NAMALWA (cell line): ENCODE measurements around the gene MACC1.

Experiments used
- DNase-seq: peaks from one replicate; pipeline ENCODE4 v3.0.0-alpha.2; 2015; ENCODE audit warnings: low spot score

MACC1 gene

DNA sequence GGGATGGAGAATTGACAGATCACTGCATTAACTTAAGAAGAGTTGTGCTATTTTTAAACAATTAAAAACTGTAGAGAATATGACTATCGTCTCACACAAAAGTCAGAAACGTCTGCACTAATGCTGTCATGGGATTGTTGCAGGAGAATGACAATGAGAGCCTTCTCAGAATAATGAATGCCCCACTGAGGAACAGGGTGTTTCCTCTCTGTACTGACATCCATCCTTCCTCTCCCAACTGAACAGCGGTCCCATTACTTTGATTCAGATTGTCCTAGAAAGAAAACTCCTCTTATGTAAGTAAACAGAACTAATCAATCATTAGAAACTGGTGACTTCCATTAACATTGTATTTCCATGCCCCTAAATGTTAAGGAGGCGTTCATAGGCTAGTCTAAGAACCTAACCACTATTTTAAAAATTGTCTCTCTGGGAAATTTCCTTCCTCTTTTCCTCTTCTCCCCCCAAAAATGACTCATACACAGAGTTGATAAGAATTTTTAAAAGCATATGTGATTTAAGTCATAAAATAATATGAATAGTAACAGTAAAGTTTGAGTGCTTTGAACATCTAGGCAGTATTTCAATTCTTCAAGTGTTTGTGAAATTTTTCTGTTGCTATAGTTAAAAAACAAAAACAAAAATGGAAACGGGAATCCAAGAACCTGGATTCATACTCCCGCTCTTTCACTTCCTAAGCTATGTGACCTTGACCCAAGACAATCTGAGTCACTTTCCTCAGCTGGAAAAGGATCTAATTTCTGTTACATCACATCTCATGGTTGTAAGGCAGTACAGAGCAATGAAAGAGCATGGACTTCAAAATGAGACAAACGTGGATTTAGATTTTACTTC lies 12.7 kb upstream of the MACC1 start:
- no peak for DNase-seq

GRCh38 chr7:20229081-20229480 lies 11.9 kb upstream of the MACC1 start:
- DNase-seq, result no peak

DNA sequence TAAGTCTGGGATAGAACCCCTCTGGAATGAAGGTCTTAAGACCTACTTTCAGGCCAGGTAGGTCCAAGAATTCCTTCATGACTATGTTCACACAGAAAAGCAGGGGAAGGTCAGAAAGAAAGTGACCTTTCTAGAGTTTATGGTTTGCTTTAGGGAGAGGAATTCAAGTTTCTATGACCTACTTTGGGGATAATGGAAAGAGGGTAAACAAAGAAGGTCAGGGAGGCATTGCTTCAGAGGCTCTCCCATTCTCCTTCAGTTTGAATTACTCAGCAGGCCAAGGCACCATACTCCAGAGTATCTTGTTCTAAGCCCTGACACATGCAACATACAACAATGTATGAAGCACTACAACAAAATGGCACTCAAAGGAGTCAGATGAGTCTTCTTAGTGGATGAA lies 11.5 kb upstream of the MACC1 start:
- DNase-seq, result no peak

DNA sequence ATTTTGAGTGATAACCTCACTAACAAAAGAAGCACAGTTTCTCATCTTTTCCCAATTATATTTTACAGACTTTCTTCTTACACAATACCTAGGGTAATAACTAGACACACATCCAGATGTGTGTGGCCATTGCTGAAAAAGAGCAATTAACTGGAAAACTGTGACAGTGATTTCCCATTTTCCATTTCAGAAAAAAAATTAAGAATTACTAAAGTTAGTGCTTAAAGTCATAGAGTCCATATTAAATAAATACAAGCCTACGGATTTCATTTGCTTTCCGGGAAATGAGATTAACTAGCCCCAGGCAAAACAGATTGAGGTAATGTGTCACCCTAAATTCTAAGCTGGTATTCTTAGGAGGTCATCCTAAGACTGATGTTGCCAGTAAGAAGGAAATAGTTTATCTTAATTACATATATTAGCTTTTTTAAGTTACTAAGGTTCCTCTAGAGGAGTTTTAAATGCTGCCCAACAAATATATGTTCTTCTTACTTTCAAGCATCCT lies 10.2 kb upstream of the MACC1 start:
- no peak for DNase-seq

GRCh38 chr7:20226860-20227259 lies 9.7 kb upstream of the MACC1 start:
- DNase-seq, result no peak

- DNase-seq, result no peak
These were observed 8.2 kb upstream of the MACC1 start for GRCh38 chr7:20225384-20225783.

GRCh38 chr7:20224025-20224424 lies 6.8 kb upstream of the MACC1 start:
- no peak for DNase-seq

- no peak for DNase-seq
These were observed 6.2 kb upstream of the MACC1 start for GRCh38 chr7:20223356-20223755.

GRCh38 chr7:20222219-20222828 lies 5.1 kb upstream of the MACC1 start:
- DNase-seq, result no peak

DNA sequence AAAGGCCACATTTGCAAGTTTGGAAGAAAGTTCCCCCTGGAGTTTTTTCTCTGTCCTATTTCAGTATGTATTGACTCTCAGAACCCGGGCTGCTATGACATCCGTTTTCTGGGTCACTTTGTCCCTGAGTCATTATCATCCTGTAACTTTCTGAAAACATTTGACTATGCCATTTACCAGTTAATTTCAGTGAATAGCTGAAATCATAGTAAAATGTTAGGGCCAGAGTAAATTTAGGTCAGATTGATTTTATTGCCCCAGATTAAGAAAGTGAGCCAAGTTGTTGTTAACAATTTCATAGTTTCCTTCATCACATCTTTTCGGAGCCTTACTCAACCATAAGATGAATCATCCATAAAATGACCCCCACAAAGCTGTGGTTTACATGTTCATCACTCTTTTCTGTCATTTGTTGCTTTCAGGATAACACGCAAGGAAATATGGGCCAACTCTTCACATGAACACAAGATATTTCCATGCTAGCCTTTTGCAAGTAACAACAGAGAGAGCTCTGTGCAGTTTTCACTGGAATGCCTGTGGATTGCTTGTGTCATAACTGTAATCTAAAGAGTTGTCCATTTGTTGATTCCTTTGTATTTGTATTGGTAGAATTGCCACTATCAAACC lies 3.9 kb upstream of the MACC1 start:
- DNase-seq, result peak; percentile 37

GRCh38 chr7:20220293-20220761 lies 3.1 kb upstream of the MACC1 start:
- no peak for DNase-seq

GRCh38 chr7:20219446-20220292 lies 2.5 kb upstream of the MACC1 start:
- peak; percentile 94 for DNase-seq

GRCh38 chr7:20219062-20219445 lies 1.9 kb upstream of the MACC1 start:
- peak; percentile 10 for DNase-seq

DNA sequence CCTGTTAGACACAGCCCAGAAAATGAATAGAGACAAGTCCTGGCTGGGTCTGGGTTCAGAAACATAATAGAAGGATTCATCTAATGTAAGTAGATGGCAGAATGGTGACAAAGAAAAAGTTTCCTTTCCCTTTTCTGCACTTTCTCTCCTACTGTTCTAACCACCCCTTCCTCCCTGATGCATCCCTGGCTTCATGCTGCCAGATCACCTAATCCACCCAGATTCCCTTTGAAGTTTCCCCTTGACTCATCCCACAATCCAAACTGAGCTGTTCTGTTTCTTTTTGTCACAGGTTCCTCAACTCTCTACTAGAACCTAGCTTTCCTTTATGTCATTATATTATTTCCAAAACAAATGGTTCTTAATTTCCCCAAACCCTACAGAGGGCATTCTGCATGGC lies 1.1 kb upstream of the MACC1 start:
- DNase-seq, result peak; percentile 25

GRCh38 chr7:20216406-20217036 lies 663 bp downstream of the MACC1 start:
- DNase-seq, result peak; percentile 21

- DNase-seq, result peak; percentile 18
These were observed 2.1 kb downstream of the MACC1 start for GRCh38 chr7:20214921-20215669.

DNA sequence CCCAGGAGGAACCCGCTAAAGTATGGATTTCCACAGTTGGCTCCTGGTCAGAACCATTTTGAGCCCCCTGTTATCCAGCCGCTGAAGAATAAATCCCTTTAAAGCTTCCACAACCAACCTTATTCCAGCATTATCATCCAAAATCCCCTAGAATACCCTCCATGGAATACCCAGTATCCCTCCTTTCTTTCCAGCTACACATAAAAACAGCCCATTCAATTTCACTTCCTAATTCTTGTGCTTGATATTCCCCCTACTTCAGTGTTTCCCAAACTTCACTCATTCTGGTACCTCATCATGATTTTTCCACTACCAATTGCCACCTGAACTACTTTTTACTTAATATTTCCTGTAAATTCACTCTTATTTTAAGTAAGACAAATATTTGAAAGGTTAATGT lies 3.1 kb downstream of the MACC1 start:
- DNase-seq, result no peak

GRCh38 chr7:20213378-20213777 lies 3.8 kb downstream of the MACC1 start:
- DNase-seq, result no peak

- DNase-seq, result no peak
These were observed 5.8 kb downstream of the MACC1 start for GRCh38 chr7:20211376-20211775.

DNA sequence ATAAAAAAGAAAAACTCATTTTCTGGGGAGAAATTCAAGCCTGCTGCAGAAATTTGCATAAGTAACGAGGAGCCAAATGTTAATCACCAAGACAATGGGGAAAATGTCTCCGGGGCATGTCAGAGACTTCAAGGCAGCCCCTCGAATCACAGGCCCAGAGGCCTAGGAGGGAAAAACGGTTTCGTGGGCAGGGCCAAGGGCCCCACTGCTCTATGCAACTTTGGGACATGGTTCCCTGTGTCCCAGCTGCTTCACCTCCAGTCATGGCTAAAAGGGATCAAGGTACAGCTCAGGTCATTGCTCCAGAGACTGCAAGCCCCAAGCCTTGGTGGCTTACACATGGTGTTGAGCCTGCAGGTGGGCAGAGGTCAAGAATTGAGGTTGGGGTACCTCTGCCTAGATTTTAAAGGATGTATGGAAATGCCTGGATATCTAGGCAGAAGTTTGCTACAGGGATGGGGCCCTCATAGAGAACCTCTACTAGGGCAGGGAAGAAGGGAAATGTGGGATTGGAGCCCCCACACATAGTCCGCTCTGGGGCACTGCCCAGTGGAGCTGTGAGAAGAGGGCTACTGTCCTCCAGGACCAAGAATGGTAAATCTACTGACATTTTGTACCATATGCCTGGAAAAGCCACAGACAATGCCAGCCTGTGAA lies 8.4 kb downstream of the MACC1 start:
- DNase-seq, result no peak
